Astrocyte of the spinal cord (primary cell): ENCODE data around the gene C1RL.
"Not testable (repeated sequence)": the region's sequence is repeated elsewhere in the genome, so short reads cannot be mapped to it uniquely, and the experiment has no call there.

Experiments used
- DNase-seq: peaks from one replicate; pipeline ENCODE4 v3.0.0; 2011; ENCODE audit warnings: low read depth, low spot score
- H3K4me3 ChIP-seq: 2 replicates; pipeline ENCODE4 v1.5.1; 2011; ENCODE audit warnings: low read depth, mild to moderate bottlenecking, low read length, moderate library complexity
- CTCF ChIP-seq: IDR thresholded peaks from 2 replicates; pipeline ENCODE4 v1.5.1; 2012; ENCODE audit warnings: low read depth, mild to moderate bottlenecking, low read length, inconsistent platforms
- in situ Hi-C: cut with HindIII; loops from 2 replicates; pipeline ENCODE4 v1.10.0; 2017; ENCODE audit warnings: low sequenced_read_pairs

The C1RL gene

GRCh38 chr12:7058163-7058845 is 50.7 kb downstream of the C1RL start:
- no peak for DNase-seq
- TF ChIP-seq CTCF, result no peak
- in situ Hi-C loops, result no loop called here

GRCh38 chr12:7055736-7056135 is 53.3 kb downstream of the C1RL start:
- H3K4me3 ChIP-seq, in situ Hi-C loops, DNase-seq: not testable (repeated sequence)

More at GRCh38 chr12:7058163-7058845, 50.7 kb downstream of the C1RL start:
- H3K4me3 ChIP-seq, result no peak overlapping the region

GRCh38 chr12:7054925-7055324 is 54.1 kb downstream of the C1RL start:
- H3K4me3 ChIP-seq, result no peak overlapping the region
- in situ Hi-C loops, result no loop called here
- TF ChIP-seq CTCF, result no peak
- no peak for DNase-seq

GRCh38 chr12:7049973-7050372 is 59.0 kb downstream of the C1RL start:
- H3K4me3 ChIP-seq, in situ Hi-C loops, DNase-seq: not testable (repeated sequence)

- in situ Hi-C loops, H3K4me3 ChIP-seq, DNase-seq: not testable (repeated sequence)
Observed at GRCh38 chr12:7049445-7049951, 59.5 kb downstream of the C1RL start.

- TF ChIP-seq CTCF, result no peak
- in situ Hi-C loops, result no loop called here
- DNase-seq, result no peak
- H3K4me3 ChIP-seq, result no peak overlapping the region
Observed at GRCh38 chr12:7047306-7047705, 61.7 kb downstream of the C1RL start.

GRCh38 chr12:7046383-7047105 is 62.5 kb downstream of the C1RL start:
- no peak for DNase-seq

More at GRCh38 chr12:7046383-7047105, 62.5 kb downstream of the C1RL start:
- in situ Hi-C loops, result no loop called here
- no peak for TF ChIP-seq CTCF
- H3K4me3 ChIP-seq, result no peak overlapping the region
